DND-41 (cell line): ENCODE measurements around the gene PLEKHO2.

ENCODE experiments used
- ATAC-seq: fragments of 200-7000 bp; cut with Tn5 transposase; 3 replicates; pipeline ENCODE4 v1.9.1; 2021; ENCODE audit warnings: low read depth; ENCODE audit not compliant: insufficient read depth
- DNase-seq: peaks from one replicate; pipeline ENCODE4 v3.0.0-alpha.2; 2020
- H2AFZ ChIP-seq: 2 replicates; pipeline ENCODE4 v1.6.0; 2012; ENCODE audit warnings: low read depth, low read length
- H3K27ac ChIP-seq: 2 replicates; pipeline ENCODE4 v1.5.1; 2012; ENCODE audit warnings: low read length, inconsistent platforms
- H3K27me3 ChIP-seq: fragments of 200-600 bp; sonication (generic); 2 replicates; pipeline ENCODE4 v1.6.0; 2012; ENCODE audit warnings: low read length, mild to moderate bottlenecking, inconsistent platforms; ENCODE audit not compliant: insufficient read depth, poor library complexity
- H3K36me3 ChIP-seq: 2 replicates; pipeline ENCODE4 v1.5.1; 2012; ENCODE audit warnings: low read length, inconsistent platforms; ENCODE audit not compliant: insufficient read depth
- H3K4me1 ChIP-seq: 2 replicates; pipeline ENCODE4 v1.5.1; 2012; ENCODE audit warnings: mild to moderate bottlenecking, low read length; ENCODE audit not compliant: insufficient read depth
- H3K4me2 ChIP-seq: 2 replicates; pipeline ENCODE4 v1.6.0; 2012; ENCODE audit warnings: mild to moderate bottlenecking, moderate library complexity, low read length, inconsistent platforms; ENCODE audit not compliant: insufficient read depth
- H3K4me3 ChIP-seq, 2 experiments: fragments of 200-600 bp in 1 of 2; shearing (Covaris generic) in 1 of 2; 2 replicates each; pipeline ENCODE4 v1.5.1; 2012 to 2016; ENCODE audit warnings: inconsistent platforms in 2 of 2, low read length in 2 of 2, mild to moderate bottlenecking in 2 of 2, low read depth in 1 of 2, moderate library complexity in 1 of 2
- H3K79me2 ChIP-seq: 2 replicates; pipeline ENCODE4 v1.6.0; 2012; ENCODE audit warnings: low read length, inconsistent platforms; ENCODE audit not compliant: insufficient read depth
- H3K9ac ChIP-seq: 2 replicates; pipeline ENCODE4 v1.6.0; 2012; ENCODE audit warnings: low read depth, mild to moderate bottlenecking, inconsistent platforms, low read length, moderate library complexity
- H3K9me3 ChIP-seq: 2 replicates; pipeline ENCODE4 v1.5.1; 2012; ENCODE audit warnings: low read length, moderate library complexity, mild to moderate bottlenecking, inconsistent platforms; ENCODE audit not compliant: insufficient read depth, severe bottlenecking
- H4K20me1 ChIP-seq: 2 replicates; pipeline ENCODE4 v1.6.0; 2012; ENCODE audit warnings: low read length; ENCODE audit not compliant: insufficient read depth
- EZH2 ChIP-seq: IDR thresholded peaks from 3 replicates; pipeline ENCODE4 v1.6.1; 2012; ENCODE audit warnings: borderline replicate concordance, low read depth, mild to moderate bottlenecking, moderate library complexity, low read length, inconsistent platforms; ENCODE audit not compliant: severe bottlenecking
- TF ChIP-seq, protein P1 (sequence below): IDR thresholded peaks from 2 replicates; pipeline ENCODE4 v1.5.1; 2012; ENCODE audit warnings: borderline replicate concordance, low read length, moderate library complexity, mild to moderate bottlenecking; ENCODE audit not compliant: poor library complexity, severe bottlenecking; ENCODE audit errors: extremely low read depth

Gene PLEKHO2

GRCh38 chr15:64893481-64894394 lies 52.0 kb downstream of the PLEKHO2 start:
- ATAC-seq (peak; percentile 82), DNase-seq (peak; percentile 95)
- peaks cover 50% of the 10 kb centered on the region for H3K4me1 ChIP-seq
- peak overlapping the region; percentile 87 for H3K4me2 ChIP-seq
- no peaks in the 10 kb centered on the region for H3K79me2 ChIP-seq
- H3K4me3 ChIP-seq = peak overlapping the region; percentile 37 to 69; a peak in 3 of 4 replicates
- peak overlapping the region; percentile 84 for H2AFZ ChIP-seq
- TF ChIP-seq, protein P1, sequence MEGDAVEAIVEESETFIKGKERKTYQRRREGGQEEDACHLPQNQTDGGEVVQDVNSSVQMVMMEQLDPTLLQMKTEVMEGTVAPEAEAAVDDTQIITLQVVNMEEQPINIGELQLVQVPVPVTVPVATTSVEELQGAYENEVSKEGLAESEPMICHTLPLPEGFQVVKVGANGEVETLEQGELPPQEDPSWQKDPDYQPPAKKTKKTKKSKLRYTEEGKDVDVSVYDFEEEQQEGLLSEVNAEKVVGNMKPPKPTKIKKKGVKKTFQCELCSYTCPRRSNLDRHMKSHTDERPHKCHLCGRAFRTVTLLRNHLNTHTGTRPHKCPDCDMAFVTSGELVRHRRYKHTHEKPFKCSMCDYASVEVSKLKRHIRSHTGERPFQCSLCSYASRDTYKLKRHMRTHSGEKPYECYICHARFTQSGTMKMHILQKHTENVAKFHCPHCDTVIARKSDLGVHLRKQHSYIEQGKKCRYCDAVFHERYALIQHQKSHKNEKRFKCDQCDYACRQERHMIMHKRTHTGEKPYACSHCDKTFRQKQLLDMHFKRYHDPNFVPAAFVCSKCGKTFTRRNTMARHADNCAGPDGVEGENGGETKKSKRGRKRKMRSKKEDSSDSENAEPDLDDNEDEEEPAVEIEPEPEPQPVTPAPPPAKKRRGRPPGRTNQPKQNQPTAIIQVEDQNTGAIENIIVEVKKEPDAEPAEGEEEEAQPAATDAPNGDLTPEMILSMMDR = no peak
- TF ChIP-seq EZH2 = no peak
- H3K27me3 ChIP-seq = no peaks in the 10 kb centered on the region
- H3K9ac ChIP-seq = peak overlapping the region; percentile 77
- no peaks in the 10 kb centered on the region for H3K9me3 ChIP-seq
- H3K27ac ChIP-seq = peak overlapping the region; percentile 90
- no peaks in the 10 kb centered on the region for H3K36me3 ChIP-seq
- H4K20me1 ChIP-seq = no peaks in the 10 kb centered on the region

- Histone ChIP-seq H2AFZ (peak overlapping the region; percentile 84), H3K79me2 (no peaks in the 10 kb centered on the region), H3K4me2 (peak overlapping the region; percentile 87), H3K9ac (peak overlapping the region; percentile 77), H4K20me1 (no peaks in the 10 kb centered on the region), H3K4me1 (peaks cover 50% of the 10 kb centered on the region), H3K4me3 (peak overlapping the region; percentile 37 to 69; a peak in 3 of 4 replicates), H3K36me3 (no peaks in the 10 kb centered on the region), H3K27me3 (no peaks in the 10 kb centered on the region), H3K9me3 (no peaks in the 10 kb centered on the region), H3K27ac (peak overlapping the region; percentile 90)
- peak; percentile 44 for ATAC-seq
- peak; percentile 69 for DNase-seq
- TF ChIP-seq, protein P1 = no peak
- TF ChIP-seq EZH2 = no peak
Measured at GRCh38 chr15:64894395-64895056, 52.8 kb downstream of the PLEKHO2 start.

GRCh38 chr15:64895285-64896065 lies 53.8 kb downstream of the PLEKHO2 start:
- peak overlapping the region; percentile 87 for H3K4me2 ChIP-seq
- peak overlapping the region; percentile 84 for H2AFZ ChIP-seq
- H3K9me3 ChIP-seq = no peaks in the 10 kb centered on the region
- ATAC-seq (peak; percentile 77), DNase-seq (peak; percentile 78)
- peaks cover 50% of the 10 kb centered on the region for H3K4me1 ChIP-seq
- no peaks in the 10 kb centered on the region for H3K27me3 ChIP-seq
- peak overlapping the region; percentile 2 to 69; a peak in 3 of 4 replicates for H3K4me3 ChIP-seq
- peak overlapping the region; percentile 77 for H3K9ac ChIP-seq
- H3K27ac ChIP-seq = peak overlapping the region; percentile 90
- H3K36me3 ChIP-seq = no peaks in the 10 kb centered on the region
- no peaks in the 10 kb centered on the region for H4K20me1 ChIP-seq
- H3K79me2 ChIP-seq = no peaks in the 10 kb centered on the region
- TF ChIP-seq, protein P1 = peak; percentile 45
- TF ChIP-seq EZH2 = no peak
